Peyer's patch (tissue), 4 donors: ENCODE results near the gene GPR137B.

Source experiments
- CTCF ChIP-seq, 6 experiments: fragments of 450-650 bp in 4 of 6; fragments of 200-600 bp in 2 of 6; sonication (generic) in 1 of 6; IDR thresholded peaks; one replicate each; pipeline ENCODE4 v1.5.1; 2017 to 2019; ENCODE audit warnings: antibody characterized with exemption in 6 of 6, mild to moderate bottlenecking in 3 of 6, moderate library complexity in 1 of 6
- POLR2A ChIP-seq, 2 donors: fragments of 450-650 bp; IDR thresholded peaks; one replicate each; pipeline ENCODE4 v1.5.1; 2017; ENCODE audit warnings: antibody characterized with exemption in 2 of 2, mild to moderate bottlenecking in 2 of 2, moderate library complexity in 2 of 2

DNA sequence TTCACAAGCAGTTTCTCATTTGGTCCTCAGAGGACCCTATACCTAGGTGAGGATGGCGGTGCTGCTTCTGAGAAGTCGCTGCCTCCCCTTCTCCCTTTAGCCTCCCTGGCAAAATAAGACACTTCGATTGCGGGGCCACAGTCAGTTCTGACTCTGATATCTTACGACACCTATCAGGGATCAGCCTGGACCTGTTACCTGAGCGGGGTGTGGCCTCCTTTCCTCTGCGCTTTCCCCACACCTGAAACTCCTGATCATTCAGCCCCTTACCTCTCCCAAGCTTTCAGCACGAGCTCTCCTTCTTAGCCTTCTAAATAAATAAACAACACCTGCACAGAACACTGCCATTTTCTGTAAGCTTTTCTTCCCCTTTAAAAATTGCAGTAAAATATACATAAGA, 24.6 kb upstream of the GPR137B start:
- TF ChIP-seq POLR2A (IDR thresholded peaks at IDR 0.05) (no peak), CTCF (IDR thresholded peaks at IDR 0.05) (no peak)
